ENCODE data around the gene MAPRE2.
"Not testable (repeated sequence)": the region's sequence is repeated elsewhere in the genome, so short reads cannot be mapped to it uniquely, and the experiment has no call there.

The MAPRE2 gene

DNA sequence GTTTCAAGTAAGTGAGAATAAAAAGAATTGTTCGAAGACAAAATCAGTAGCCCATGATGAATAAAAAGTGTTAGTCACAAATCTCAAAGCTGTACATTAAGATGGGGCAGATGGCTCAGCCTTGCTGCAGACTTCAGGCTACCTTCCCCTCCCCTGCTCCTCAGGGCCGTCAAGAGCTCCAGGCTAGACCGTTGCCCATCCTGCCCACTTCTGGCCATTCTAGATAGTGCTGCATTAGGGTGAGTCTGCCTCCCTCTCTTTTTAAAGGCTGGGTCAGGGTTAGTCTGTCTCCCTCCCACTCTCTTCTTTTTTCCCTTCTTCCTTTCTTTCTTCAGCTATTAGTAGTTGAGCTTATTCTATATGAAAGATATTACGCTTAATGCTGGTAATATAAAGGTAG is 86.0 kb downstream of the MAPRE2 start:
- no peak for DNase-seq

GRCh38 chr18:35128675-35129074 is 87.5 kb downstream of the MAPRE2 start:
- no peak for DNase-seq

GRCh38 chr18:35130236-35130635 is 89.0 kb downstream of the MAPRE2 start:
- DNase-seq: no peak

DNA sequence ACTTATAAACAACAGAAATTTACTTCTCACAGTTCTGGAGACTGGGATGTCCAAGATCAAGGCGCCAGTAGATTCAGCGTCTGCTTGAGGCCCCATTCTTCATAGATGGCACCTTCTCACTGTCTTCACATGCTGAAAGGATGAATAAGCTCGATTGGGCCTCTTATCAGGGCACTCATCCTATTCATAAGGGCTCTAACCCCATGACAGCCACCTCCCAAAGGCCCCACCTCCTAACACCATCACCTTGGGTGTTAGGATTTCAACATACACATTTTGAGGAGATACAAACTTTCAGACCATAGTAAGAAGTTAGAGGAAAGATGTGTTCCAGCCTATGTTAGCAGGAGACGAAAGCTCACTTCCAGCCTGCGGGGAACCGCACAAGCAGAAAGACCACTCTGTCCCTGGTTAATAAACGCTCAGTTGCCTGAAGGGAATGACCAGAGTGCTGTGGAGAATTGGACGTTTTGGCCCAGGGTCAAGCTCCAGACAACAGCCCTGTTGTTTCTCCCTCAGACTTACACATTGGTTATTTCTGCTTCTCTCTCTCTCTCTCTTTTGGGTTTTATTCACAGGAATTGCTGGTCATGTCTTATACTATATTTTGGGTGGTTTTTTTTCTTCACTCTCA is 90.3 kb downstream of the MAPRE2 start:
- no peak for DNase-seq

GRCh38 chr18:35132021-35132902 is 91.0 kb downstream of the MAPRE2 start:
- no peak for DNase-seq

GRCh38 chr18:35134190-35134730 is 93.0 kb downstream of the MAPRE2 start:
- no peak for DNase-seq

DNA sequence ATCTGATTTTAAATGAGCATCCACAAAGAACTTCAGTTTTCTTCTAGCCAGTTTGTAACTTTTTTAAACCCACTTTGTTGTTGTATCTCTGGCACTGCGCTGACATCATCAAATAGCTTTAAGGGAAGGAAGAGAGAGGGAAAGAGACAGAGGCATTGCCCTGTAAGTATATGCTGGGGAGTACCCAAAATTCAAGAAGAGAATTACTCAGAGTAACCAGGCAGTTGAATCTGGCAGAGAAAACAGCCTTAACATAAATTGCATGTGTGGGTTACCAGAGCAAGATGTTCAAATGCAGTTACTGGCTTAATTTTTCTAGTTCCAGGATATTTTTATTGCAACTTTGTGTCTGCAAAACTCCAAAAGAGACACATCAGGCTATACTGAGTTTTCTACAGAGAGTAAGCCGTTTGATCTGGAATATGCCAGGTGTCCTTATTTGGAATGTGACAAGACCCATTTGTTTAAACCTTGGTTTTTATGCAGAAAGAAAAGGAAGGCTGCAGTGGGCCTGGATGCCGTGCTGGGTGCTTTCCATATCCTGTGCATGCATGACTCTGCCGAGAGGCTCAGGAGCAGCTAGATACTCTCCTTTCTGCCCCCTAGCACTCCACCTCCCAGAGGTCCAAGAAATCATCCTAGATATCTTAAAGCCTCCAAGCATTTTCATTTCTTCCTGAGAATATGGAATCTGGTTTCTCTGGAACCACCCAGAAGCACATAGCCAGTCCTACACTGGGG is 93.7 kb downstream of the MAPRE2 start:
- DNase-seq: no peak

DNA sequence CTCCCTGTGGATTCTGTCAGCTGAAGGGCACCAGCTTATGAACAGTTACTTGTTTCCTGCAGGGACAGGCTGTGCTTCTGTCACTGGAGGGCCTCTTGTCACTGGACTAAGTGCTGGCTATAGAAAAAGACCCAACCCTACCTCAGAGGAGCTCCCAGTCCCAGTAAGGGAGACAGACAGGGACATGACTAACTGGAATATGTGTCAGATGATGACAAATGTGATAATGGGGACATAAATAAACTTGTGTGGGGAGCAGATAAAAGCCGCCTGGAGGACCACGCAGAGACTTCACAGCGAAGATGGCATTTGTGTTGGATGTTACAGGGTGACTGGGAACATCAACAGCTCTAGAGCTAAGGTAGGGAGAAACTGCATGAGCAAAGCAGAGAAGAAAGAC is 95.0 kb downstream of the MAPRE2 start:
- DNase-seq: no peak

- no peak for DNase-seq
These were observed 95.7 kb downstream of the MAPRE2 start for GRCh38 chr18:35136885-35137284.

GRCh38 chr18:35137632-35138031 is 96.4 kb downstream of the MAPRE2 start:
- DNase-seq: no peak

DNA sequence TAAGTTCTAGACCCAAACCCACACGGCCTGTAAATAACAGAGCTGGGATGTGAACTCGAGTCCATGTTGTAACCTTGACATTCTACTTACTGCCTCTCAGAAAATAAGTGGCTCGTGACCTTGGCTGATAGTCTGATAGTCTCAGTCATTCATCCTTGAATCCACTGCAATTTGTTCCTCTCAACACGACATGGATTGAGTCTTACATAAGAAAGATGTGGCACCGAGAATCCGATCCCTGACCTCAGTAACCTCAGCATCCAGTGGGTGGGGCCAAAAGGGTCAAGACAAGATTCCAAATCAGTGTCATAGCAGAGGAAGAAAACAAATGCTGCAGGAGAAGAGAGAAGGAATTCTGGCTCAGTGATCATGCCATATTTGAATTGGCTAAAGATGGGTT is 97.6 kb downstream of the MAPRE2 start:
- DNase-seq: no peak

DNA sequence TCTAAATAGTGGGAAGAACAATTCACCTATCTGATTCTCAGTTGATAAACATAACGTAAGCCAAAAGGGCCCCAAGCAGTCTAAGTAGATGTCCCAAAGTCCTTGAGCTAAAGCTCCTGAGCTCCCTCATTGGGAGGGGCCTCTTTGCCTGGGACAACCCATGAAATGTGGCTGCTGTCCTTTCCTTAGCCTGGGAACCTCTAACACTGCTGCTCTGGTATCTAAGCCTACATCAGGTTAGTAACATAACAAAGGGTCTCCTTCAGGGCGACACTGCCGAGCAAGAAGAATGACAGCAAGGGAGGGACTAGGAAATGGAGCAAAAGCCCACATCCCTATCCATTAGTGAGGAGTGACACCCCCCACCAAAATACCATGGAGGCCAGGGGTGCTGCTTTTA is 98.3 kb downstream of the MAPRE2 start:
- no peak for DNase-seq

DNA sequence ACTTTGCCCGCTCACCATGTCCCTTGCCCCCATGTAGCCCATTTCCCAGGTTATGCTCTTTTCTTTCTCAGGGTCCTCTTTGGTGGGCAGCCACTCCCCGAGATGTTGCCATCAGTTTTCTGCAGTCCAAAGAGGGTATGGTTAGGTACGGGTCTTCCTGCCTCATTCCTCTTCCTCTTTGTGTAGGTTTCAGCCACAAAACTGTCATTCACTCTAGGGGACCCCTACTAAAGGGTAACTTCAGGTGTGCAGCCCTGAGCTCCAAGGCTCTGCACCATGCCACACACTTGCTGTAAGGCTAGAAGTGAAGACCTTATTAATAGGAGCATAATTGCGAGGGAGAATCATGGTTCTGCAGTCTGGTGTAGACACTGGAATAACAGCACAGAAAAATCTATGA is 99.9 kb downstream of the MAPRE2 start:
- no peak for DNase-seq

- no peak for DNase-seq
These were observed 100.5 kb downstream of the MAPRE2 start for GRCh38 chr18:35141567-35142274.

DNA sequence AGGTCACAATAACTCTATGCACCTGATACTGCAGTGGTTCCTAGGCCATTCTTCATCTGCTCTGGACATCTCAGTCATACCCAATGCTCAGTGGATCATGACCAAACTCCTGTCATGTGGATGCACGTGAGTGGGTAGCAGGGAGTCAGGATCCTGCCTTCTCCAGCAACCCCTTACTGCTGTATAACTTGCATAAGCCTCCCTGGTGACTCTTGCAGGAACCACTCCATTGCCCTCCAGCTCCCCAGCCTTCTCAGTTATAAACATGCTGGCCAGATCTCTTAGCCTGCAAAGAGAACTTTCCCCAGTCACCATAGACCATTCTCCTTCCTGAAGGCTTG is 101.0 kb downstream of the MAPRE2 start:
- DNase-seq: no peak

DNA sequence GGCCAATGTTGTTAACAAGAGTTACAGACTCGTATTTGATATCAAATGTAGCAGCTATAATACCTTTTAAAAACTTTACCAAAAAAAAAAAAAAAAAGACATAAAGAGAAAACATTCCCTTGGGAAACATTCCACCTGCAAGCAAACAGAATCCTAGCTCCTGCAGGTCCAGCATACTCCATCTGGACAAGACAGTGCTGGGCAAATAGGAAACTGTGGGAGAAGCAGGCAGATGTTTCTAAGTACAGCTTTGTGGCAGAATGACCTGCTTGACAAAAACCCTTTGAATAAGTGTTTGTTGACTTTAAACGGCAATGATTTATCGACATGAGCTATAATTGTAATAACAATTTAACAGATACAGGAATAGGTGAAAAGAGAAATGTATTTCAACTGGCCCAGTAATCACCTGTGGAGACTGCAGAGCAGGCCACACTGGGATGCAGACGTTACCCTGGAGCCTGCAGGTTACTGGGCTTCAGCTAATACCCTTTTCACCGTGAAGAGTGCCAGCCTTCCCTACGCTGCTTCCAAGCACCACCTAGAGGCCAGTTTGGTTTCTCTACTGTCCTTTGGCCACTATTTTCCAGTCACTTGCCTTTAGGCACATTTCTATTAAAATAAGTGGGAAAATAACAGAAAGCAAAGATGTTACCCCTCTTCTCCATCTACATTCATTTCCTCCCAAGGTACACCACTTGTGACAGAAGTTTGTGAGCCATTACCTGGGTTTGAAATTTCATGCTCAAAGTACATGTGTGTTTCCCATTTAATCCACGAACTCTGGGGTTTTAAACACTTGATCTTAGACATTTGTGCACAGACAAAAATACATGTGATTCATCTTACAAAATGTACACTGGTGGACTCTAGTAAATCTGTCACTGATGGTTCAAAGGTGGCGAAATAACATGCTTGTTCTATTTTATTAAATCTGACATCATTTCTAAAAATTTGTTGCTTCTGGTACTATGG is 102.7 kb downstream of the MAPRE2 start:
- peak; percentile 55 for DNase-seq

GRCh38 chr18:35144698-35145097 is 103.5 kb downstream of the MAPRE2 start:
- no peak for DNase-seq

DNA sequence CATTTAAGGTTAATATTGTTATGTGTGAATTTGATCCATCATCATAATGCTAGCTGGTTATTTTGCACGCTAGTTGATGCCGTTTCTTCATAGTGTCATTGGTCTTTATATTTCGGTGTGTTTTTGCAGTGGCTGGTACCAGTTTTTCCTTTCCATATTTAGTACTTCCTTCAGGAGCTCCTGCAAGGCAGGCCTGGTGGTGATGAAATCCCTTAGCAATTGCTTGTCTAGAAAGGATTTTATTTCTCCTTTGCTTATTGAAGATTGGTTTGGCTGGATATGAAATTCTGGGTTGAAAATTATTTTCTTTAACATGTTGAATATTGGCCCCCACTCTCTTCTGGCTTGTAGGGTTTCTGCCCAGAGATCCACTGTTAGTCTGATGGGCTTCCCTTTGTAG is 109.0 kb downstream of the MAPRE2 start:
- not testable (repeated sequence) for DNase-seq

DNA sequence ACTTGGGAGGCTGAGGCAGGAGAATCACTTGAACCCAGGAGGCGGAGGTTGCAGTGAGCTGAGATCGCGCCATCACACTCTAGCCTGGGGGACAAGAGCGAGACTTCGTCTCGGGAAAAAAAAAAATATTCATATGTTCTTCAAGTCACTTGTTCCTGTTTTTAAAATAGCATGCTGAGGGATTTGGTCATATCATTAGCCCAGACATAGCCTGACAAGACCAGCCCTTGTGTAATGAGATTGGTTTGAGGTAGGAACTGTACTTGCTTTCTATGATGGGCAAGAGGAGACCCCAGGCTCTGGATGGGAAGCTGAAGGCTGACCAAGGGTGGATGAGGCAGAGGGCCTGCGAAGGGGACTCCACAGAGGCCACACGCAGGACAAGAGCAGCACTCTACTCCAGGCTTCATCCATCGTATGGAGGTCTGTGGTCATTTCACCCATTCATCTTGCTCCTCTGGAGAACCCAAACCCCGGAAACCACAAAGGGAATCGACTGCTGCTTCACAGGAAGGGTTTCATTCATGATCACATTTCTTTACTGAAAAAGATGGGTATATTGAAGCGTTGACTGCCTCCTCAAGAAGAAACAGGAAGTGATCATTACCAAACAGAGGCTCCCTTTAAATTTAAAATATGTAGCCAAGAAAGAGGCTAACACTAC is 112.5 kb downstream of the MAPRE2 start:
- DNase-seq: no peak

DNA sequence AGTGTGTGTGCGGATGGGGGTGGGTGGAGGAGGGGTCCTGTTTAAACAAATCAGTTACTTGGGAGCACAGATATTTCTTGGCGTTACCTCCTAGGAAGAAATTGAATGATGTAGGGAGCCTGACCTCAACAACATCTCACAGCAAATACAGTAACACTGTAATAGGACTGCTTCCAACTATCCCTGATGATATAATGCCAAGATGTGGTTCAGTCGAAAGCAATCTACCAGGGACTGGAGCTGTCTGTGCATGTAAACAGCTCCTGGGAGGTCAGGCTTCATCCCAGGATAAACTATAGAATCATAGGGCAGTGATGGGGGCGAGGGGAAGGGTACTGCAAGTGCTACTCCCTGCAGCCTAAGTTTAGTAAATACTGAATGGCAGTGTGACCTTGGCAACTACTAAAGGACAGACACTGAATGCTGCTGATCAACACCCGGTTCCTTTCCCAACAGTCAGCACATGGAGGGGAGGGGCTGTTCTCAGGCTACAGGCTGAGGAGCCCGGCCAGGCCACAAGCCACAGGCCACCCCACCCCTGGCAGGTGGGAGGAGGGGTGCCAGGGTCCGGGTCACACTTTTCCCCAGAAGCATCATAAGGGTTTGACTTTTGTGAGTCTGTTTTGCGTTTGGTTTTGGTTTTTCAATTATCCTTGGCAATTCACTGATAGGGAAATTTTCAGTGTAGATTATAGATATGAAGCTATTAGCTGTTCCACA is 114.3 kb downstream of the MAPRE2 start:
- DNase-seq: no peak

All from fibroblast of skin of scalp (primary cell).